ENCODE measurements around the gene HPCAL1.
"Not testable (repeated sequence)": the region's sequence is repeated elsewhere in the genome, so short reads cannot be mapped to it uniquely, and the experiment has no call there.

The HPCAL1 gene

DNA sequence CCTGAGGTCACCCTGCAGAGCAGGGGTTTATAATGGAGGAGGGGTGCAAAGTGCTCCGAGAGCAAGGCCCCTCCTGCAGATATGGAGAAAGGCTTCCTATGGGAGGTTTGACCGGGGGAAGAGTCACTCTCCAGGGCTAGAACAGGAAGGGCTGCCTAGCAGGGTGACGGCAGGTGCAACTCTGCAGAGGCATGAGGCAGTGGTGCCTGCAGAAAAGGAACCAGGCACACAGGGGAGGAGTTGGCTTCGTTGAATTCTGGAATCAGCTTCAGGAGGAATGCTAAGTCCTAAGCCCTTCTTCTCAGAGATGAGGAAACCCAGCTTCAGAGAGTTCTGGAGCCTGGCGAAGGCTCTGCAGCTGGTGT, 17.5 kb upstream of the HPCAL1 start:
- DNase-seq, result no peak

DNA sequence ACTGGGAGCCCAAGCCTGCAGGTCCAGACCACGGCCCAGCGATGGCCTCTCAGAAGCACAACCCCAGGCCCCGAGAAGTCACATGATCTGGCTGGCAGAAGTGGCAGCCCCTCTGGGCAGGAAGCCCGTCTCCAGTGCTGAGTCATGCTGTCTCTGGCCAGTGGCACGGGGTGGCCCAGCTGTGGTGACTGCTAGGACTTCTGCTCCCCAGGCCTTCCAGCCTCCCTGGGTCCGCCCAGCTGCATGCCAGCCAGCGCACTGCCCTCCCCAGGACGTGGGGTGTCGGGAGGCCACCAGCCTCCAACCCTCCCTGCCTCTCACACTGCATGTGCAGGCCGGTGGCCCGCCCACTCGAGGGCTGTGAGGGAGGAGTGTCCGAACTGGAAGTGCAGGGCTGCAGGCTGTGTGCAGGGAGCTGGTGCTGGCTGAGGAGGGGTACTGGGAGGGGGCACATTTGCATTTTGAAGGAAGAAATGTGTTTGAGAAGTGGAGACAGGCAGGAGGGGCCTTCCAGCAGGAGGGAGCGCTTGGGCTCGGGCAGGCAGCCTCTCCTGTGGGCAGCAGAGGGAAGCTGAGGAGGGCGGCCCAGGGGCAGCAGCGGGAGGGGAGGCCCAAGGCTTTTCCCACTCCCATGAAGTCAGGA, 17.0 kb upstream of the HPCAL1 start:
- no peak for DNase-seq

DNA sequence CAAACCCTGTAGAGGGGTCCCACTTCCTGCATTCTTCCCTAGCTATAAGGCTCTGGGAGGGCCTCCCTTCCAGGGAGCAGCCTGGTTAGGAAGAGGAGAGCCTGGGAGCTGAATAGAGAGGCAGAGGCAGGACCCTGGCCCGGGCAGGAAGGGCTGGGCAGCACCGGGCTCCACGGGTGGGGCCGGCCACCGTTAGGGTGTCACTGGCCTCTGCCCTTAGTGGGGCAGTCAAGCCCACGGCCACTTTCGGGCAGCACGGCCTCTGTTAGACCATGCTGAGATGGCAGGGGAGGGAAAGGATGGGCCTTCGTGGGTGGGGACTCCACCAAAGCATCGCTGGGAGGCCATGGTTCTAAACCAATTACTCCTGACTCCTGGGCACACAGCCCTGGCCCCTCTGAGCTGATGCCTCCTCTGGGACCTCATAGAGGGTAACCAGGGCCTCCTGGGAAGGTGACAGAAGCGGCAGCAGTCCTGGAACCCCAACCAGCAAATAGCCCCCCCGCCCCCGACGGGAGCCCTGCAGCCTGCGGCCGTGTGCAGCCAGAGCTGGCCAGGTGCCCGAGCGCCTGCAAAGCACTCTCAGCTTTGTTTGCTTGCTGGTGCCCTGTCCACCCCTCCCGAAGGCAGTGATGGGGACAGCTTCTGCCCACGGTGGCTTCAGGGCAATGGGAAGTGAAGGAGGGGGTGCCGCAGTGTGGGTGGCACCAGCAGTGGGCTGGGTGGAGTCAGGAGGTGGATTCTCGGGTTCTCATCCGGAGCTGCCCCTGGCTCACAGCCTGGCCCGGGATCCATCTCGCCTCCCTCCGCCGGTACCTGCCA, 16.3 kb upstream of the HPCAL1 start:
- no peak for DNase-seq

DNA sequence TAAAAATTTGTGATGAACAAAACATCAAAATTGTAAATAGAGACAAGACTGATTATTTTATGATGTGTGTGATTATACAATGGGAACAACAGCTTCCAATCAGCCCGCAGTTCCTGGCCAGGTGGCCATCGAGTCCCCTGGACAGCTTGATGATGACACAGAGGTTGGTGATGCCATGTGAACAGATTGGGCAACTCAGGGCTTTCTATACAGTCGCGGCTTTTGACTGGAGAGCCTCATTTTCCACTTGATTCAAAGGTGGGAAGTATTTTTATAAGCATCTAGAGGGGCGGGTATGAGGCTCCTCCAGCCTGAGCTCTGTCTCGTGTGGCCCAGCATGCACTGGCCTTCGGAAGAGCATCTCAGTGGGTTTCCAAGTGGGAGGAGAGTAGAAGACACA, 14.9 kb upstream of the HPCAL1 start:
- no peak for DNase-seq

DNA sequence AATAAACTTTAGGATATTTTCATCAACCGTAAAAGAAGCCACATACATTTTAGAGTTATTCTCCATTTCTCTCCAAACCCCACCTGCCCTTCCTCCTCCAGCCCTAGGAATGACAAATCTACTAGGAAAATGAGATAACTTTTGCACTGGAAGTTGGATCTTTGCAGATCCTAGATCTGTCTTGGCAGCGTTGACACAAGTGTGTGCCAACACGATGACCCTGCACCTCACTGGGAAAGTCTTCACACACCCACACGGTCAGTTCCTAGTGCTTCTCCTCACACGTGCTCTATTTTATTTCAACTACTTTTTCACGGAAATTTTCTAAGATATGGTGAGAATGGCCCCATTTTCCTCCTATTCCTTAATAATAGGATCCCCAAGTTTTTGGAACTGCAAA, 14.1 kb upstream of the HPCAL1 start:
- DNase-seq, result no peak

DNA sequence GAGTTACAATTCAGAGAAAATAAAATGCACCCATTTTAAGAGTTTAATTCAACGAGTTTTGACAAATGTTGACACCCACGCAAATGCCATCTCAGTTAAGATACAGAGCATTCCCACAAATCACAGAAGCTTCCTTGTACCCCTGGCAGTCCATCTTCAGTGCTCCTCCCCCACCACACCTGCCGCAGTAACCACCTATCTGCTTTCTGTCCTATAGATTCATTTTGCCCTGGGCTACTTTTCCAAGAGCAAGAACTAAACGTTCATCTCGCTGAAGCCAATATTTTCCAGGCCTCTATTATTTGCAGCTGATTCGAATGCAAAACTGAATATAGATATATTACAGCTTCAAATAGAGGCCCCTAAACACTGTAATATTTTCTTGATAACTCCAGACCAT, 13.4 kb upstream of the HPCAL1 start:
- DNase-seq, result no peak

DNA sequence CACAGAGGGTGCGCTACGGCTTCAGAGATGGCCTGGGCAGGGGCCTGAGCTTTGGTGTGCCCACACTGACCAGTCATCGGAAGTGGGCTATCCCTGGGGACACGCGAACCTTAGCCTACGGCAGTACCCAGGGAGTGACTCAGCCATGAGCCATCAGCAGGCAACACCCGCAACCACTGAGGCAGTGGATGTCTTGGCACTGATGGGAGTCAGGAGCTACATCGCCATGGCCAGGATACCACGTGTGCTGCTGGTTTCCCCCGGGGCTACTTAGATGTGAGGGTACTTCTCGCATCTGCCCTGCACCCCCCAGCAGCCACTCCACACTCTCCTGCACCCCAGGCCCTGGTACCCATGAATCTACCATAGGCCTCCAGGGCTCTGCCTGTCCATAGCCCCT, 12.8 kb upstream of the HPCAL1 start:
- no peak for DNase-seq

DNA sequence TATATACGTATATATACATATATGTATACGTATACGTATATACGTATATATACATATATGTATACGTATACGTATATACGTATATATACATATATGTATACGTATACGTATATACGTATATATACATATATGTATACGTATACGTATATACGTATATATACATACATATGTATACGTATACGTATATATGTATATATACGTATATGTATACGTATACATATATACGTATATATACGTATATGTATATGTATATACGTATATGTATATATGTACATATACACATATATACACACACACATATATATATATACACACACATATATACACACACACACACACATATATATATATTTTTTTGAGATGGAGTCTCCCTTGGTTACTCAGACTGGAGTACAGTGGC, 11.3 kb upstream of the HPCAL1 start:
- not testable (repeated sequence) for DNase-seq

DNA sequence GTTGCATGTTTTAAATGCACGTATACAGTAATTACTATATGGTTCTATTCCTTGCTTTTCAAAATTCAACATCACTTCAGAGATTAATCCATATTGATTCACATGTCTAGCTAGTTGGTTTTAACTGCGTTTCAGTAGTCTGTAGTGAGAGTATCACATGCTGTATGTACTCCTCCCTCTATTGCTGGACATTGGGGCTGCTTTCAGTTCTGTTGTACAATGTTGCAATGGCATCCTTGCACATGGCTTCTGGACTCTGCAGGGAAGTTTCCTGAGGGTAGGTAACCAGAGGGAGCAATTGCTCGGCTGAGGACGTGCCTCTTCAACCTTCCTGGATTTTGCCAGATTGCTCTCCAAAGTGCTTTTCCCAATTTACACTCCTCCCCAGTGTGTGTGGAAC, 10.7 kb upstream of the HPCAL1 start:
- DNase-seq, result no peak

DNA sequence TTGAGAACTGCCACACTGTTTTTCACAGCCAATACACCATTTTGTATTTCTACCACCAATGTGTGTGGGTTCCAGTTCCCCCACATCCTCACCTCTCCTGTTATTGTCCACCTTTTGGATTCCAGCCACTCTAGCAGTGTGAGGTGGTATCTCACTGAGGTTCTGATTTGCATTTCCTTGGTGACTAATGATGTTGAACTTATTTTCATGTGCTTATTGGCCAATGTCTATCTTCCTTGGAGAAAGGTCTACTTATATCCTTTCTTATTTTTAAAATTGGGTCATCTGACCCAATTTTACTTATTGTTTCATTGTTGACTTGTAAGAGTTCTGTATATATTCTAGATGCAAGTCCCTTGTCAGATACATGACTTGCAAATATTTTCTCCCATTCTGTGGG, 9.1 kb upstream of the HPCAL1 start:
- DNase-seq, result no peak

DNA sequence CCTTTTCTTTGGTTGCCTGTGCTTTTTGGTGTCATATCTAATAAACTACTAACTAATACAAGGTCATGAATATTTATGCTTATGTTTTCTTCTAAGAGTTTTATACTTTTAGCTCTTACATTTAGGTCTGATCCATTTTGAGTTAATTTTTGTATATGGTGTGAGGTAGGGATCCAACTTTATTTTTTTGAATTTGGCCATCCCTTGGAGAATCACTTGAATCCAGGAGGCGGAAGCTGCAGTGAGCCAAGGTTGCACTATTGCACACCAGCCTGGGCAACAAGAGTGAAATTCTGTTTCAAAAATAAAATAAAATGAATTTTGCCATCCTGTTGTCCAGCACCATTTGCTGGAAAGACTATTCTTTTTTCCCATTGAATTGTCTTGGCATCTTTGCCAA, 8.6 kb upstream of the HPCAL1 start:
- DNase-seq, result no peak

DNA sequence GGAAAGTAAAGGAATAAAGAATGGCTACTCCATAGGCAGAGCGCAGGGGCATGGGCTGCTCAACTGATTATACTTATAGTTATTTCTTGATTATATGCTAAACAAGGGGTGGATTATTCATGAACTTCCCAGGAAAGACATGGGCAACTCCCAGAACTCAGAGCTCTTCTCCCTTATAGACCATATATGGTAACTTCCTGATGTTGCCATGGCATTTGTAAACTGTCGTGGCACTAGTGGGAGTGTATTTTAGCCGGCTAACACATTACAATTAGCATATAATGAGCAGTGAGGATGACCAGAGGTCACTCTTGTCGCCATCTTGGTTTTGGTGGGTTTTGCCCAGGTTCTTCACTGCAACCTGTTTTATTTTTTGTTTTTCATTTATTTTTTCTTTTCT, 7.1 kb upstream of the HPCAL1 start:
- not testable (repeated sequence) for DNase-seq

DNA sequence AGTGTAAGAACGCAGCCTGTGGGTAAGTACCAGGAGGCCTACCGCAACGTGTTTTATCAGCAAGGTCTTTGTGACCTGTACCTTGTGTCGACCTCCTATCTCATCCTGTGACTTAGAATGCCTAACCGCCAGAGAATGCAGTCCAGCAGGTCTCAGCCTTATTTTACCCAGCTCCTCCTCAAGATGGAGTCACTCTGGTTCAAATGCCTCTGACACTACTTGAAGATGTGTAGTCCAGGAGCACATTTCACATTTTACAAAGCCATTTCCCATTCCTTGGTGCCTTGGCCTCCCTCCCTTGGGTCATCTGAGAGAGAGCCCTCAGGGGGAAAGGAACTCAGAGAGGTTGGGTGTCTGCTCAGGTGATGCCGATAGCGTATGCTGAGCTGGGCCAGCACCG, 6.6 kb upstream of the HPCAL1 start:
- DNase-seq, result no peak

DNA sequence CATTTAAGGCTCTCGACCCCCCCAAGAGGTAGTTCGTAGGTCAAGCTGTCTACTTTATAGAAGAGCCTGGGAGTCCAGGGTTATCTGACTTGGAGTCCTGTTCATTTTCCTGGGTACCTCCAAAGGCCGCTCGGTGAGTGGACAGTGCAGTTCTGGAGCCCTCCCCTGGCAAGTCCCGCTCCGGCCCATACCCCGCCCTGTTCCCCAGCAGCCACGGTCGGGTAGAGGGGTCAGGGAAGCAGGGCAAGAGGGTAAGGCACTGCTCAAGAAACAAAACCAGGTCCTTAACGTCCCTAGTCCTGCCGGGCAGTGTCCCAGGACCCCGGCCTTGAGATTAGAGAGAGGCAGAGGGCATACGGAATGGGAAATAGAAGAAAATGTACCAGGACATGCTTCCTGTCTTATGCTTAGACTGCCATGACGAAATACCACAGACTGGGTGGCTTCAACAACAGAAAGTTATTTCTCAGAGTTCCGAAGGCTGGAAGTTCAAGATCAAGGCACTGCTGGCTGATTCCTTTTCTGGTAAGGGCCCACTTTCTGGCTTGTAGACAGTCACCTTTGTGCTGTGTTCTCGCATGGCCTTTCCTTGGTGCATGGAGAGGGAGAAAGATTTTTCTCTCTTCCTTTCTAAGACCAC, 5.4 kb upstream of the HPCAL1 start:
- DNase-seq, result no peak

DNA sequence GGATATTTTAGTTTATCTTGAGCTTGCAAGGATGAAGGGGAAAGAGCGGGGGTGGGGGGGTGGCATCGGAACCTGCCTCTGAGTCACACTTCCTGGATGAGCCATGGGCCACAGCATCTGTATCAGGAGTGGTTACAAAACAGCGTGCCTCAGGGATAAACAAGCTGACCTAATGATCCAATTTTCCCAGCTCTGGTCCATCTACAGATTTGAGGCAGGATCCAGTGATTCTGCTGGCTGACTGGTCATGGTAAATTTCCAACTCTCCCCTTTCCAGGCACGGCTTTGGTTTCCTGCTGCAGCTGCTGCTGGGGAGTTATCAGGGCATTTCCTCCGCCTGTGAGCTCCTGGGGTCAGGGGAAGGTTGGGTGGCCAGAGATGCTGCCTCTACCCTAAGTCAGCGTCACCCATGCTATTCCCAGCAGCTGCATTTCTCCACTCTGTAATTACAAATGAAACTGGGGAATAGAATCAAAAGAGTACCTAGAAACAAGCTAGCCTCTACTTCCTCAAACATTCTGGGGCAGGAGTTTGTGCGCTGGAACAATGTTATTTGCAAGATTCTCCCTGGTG, 4.7 kb upstream of the HPCAL1 start:
- DNase-seq, result no peak

DNA sequence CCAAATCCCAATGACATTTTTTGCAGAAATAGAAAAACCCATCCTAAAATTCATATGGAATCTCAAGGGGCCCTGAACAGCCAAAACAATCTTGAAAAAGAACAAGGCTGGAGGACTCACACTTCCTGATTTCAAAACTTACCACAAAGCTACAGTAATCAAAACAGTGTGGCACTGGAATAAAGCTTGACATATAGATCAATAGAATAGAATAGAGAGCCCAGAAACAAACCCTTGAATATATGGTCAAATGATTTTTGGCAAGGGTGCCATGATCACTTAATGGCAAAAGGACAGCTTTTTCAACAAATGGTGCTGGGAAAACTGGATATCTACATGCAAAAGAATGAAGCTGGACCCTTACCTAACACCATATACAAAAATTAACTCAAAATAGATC, 3.9 kb upstream of the HPCAL1 start:
- not testable (repeated sequence) for DNase-seq

DNA sequence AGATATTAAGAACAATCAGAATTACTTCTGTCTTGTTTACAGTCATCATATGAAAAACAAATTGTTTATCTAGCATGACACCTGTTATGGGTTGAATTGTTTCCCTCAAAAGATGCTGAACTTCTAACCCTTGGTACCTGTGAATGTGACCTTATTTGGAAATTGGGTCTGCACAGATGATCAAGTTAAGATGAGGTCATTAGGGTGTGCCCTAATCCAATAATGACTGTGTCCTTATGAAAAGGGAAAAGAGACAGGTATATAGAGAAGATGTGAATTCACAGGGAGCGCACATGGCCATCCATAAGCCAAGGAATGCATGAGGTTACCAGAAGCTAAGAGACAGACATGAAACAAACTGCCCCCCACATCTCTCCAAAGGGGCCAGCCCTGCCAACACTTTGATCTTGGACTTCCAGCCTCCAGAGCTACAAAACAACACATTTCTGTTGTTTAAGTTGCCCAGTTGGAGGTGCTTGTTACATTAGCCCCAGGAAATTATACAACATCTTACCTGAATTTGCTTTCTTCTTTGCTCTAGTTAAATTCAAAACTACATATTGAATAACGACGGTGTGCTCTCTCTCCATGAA, 2.3 kb upstream of the HPCAL1 start:
- no peak for DNase-seq

DNA sequence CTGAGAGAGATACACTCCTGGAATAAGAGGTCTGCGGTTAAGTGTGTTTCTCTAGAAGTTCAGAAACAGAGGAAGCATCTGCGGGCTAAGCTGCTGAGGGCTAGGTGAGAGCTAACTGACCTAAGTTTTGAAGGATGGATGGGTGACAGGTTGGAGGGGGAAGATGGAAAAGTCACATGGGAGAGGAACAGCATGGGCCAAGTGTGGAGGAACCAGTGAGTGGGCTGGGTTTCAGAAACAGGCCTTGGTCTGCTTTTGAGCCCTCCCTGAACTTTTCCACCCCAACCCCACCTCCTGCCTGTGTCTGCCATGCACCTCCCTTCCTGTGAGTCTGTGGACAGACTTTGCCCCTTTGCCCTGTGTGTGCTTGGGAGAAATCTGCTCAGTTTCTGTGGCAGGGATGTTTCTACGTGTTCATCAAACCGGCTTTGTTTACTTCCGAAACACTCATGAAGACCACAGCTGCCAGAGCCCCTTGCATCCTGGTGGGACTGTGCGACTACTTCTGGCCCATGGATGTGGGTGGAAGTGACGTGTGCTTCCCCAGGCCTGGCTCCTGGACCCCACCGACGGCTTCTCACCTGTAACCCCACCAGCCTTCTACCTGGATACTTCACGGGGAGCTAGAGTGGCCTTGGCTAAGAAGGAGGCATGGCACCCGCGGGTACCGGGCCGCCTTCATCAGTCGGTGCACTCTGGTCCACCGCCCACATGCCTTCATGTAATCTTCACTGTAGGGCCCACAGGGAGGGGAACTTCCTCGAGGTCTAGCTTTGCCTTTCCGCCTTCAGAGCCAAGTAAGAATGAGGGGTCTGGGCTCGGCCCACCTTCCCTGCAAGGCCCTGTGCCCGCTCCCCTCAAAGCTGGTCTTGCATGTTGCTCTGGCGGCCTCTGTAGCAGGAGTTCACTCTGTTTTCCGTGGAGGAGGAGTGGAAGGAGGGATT, 1.4 kb upstream of the HPCAL1 start:
- DNase-seq, result no peak

DNA sequence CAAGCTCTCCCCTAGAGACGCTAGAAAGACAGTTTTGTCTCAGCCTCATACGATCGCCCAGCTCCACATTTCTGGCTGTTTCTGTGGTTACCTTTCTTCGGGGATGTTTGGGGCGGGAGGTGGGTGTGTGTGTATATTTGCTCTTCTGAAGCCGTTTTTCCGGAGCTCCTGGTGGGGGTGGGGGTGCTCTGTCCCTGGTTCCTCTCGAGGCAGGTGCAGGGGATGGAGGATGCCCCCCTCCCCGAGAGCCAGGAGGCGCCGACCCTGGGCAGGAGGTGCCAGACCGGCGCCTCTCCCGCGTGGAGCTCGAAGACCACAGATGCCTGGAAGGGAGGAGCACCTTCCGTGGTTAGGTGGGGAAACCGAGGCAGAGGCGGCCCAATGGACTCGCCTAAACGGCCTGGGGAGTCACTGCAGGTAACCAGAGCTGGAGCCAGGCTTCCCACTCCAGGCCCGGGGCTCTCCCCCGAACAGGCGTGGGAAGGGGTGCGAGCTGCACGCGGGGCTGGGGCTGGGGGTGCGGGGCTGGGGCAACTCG, 694 bp upstream of the HPCAL1 start:
- DNase-seq, result no peak

DNA sequence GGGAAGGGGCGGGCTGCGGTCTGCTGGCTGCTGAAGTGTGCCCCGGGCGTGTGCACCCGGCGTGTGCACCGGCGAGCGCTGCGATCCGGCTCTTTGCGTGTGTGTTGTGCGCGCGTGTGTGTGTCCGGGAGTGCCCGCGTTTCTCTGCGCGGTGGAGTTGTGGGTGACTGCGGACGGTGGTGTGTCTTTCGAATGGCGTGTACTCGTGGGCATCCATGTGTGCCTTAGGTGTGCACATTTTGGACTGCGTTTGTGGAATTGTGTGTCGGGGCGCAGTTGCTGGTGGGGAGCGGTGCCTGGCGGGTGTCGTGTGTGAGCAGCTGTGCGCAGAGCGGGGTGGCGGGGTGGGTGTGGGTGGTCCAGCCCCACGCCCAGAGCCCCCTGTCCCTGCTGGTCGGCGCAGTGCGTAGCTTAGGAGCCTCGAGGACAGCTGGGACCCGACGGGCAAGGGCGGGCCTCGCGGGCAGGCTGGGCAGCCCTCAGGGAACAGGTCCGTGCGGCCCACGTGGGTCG, 533 bp downstream of the HPCAL1 start:
- peak; percentile 73 for DNase-seq

DNA sequence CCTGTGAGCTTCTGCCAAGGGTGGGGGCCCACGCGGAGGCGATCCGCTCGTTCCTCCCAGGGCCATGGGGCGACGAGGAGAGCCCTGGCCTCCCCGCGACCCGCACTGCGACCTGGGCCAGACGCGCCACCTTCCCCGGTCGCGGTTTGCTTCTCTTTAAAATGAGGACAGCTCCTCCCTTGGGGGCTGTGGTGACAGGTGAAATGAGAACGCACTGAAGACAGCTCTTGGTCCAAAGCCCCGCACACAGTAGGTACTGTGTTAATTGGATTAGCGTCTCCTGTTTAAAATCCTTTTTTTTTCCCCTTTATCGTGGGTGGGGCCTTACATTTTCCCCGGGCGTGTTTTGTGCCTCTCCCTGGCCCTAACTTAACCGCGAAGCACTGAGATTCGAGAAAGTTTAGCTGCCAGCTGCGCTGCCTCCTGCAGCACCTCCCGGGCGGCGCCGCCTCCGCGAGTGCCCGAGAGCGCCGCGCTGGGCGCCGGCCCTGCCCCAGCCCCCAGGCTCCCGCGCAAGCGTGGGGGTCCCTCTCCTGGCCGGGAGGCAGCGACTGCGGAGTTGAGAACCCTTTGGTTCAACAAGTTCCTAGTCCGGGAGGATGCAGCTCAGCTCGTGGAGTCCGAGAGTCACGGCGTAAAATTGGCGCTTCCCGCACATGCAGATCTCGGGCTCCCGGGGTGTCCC, 1.1 kb downstream of the HPCAL1 start:
- DNase-seq, result peak; percentile 73

Data from NCI-H82 (cell line).